GM10847 (cell line): ENCODE results near the gene CEMP1.

ENCODE experiments used
- POLR2A ChIP-seq: IDR thresholded peaks from 2 replicates; pipeline ENCODE4 v1.6.1; 2011; ENCODE audit not compliant: insufficient read length; ENCODE audit errors: extremely low read depth

CEMP1 gene

GRCh38 chr16:2512735-2513404 lies 18.3 kb downstream of the CEMP1 start:
- TF ChIP-seq POLR2A: no peak

- TF ChIP-seq POLR2A: no peak
These were observed 19.0 kb downstream of the CEMP1 start for GRCh38 chr16:2511996-2512734.

DNA sequence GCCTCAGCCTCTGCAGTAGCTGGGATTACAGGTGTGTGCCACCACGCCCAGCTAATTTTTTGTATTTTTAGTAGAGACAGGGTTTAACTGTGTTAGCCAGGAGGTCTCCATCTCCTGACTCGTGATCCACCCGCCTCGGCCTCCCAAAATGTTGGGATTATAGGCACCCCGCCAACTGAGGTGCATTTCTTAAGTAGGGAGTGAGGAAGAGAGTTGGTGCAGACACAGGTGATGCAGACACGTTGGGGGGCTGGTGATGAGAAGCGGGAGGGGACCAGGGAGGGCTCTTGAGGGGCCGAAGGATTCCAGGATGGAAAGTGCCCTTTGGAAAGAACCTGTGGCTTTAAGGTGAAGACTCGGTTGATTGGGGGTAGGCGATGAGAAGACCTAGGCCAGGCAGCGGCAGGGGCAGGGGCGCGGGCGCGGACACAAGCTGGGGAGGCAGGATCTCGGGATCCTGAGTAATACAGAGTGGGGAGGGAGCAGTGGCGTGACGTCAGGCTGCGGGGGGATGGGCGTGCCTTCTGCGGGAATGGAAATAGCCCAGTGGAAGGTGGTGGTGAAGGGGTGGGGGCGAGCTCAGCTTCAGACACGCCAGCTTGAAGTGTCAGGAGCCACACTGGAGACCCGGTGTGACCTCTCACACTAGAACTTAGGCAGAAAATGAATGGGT lies 19.9 kb downstream of the CEMP1 start:
- TF ChIP-seq POLR2A: no peak

DNA sequence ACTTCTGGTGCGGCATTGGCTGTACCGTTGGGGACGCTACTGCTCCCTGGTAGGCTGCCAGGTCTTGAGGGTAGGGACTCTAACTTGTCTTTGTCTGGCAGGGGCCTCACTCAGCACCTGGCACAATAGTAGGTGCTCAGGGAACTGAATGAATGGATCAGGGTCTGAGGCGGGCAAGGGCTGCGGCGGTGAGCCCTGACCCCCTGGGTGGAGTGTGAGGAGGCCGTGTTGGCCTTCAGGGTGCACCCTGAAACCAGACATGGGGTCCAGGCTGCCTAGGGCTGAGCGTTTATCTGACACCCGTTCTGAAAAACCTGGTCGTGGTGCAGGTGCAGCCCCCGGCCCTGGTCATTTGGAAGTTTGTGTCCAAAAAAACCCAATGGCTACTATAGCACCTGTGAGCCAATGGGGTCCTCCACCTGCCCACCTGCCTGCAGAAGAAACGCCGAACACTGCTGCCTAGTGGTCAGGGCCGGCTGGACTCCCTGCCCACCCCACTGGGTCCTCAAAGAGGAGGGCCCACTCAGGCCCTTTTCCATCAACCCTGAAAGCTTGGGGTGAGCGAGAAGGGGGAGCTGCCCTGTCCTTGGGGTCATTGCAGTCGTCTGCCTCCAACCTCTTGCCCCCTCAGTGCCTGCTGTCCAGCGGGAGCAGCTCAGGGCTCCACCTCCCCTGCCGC lies 22.3 kb downstream of the CEMP1 start:
- no peak for TF ChIP-seq POLR2A

GRCh38 chr16:2507665-2508064 lies 23.5 kb downstream of the CEMP1 start:
- TF ChIP-seq POLR2A: no peak

- TF ChIP-seq POLR2A: no peak
These were observed 24.1 kb downstream of the CEMP1 start for GRCh38 chr16:2507052-2507659.

GRCh38 chr16:2505695-2506094 lies 25.5 kb downstream of the CEMP1 start:
- no peak for TF ChIP-seq POLR2A

- TF ChIP-seq POLR2A: no peak
These were observed 29.0 kb downstream of the CEMP1 start for GRCh38 chr16:2501946-2502895.

GRCh38 chr16:2500918-2501750 lies 30.1 kb downstream of the CEMP1 start:
- TF ChIP-seq POLR2A: no peak

- TF ChIP-seq POLR2A: no peak
These were observed 30.7 kb downstream of the CEMP1 start for GRCh38 chr16:2500430-2500917.

- TF ChIP-seq POLR2A: no peak
These were observed 31.2 kb downstream of the CEMP1 start for GRCh38 chr16:2499890-2500429.

DNA sequence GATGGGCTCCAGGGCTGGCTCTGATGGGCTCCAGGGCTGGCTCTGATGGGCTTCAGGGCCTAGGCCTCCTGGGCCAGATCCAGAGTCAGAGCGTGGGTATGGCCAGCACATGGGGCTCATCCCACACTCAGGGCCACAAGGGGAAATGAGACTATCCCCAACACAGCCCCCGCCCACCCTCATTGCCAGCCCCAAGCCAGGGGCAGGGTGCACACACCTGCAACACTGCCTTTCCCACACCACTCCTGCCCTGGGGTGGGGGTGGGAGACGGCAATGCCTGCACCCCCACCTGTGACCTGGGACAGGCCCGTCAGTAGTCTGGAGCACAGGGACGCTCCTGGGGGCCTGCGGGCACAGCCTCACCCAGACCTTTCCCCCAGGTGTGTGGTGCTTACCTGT lies 31.8 kb downstream of the CEMP1 start:
- no peak for TF ChIP-seq POLR2A
